ENCODE data around the gene LAMA2. TPM values are rescaled to one million over a fixed set of nuclear protein-coding genes. Genes with fewer than 3 reads are reported as not detected.

Gene LAMA2
- total RNA-seq, 1 experiment from 2014 or later: 2.2 TPM

GRCh38 chr6:129513471-129513870, 630.5 kb downstream of the LAMA2 start:
- H3K9me3 Mint-ChIP-seq (ENCODE audit: unreplicated experiment): no peaks in the 10 kb centered on the region
- H3K27ac Mint-ChIP-seq (ENCODE audit: low read depth, unreplicated experiment): no peak overlapping the region
- intact Hi-C loops (cut with micrococcal nuclease): no loop called here
- no peak for TF ChIP-seq CTCF (IDR thresholded peaks at IDR 0.05; ENCODE audit: unreplicated experiment)
- BruUV-seq (replicated peaks): no TSS peak
- no peak for DNase-seq (ENCODE audit: unreplicated experiment)
- no peak overlapping the region for H3K4me3 Mint-ChIP-seq (ENCODE audit: unreplicated experiment)
- POLR2A ChIA-PET: interaction anchor here (0.8 to 1.6 kb wide), 2 partner anchors 10 to 24 kb away, joined by 3 to 5 read pairs; no protein-coding TSS in a partner anchor
- no peaks in the 10 kb centered on the region for H3K27me3 Mint-ChIP-seq (ENCODE audit: insufficient read depth, unreplicated experiment)
- H3K4me1 Mint-ChIP-seq (ENCODE audit: insufficient read depth, unreplicated experiment): no peaks in the 10 kb centered on the region
- CTCF ChIA-PET: interaction anchor here (0.5 to 1.0 kb wide), 3 partner anchors 11 to 77 kb away, joined by 3 to 4 read pairs (median 3); no protein-coding TSS in a partner anchor
- peaks cover 5% of the 10 kb centered on the region for H3K36me3 Mint-ChIP-seq (ENCODE audit: insufficient read depth, unreplicated experiment)

GRCh38 chr6:129515004-129515403, 632.1 kb downstream of the LAMA2 start:
- no peak for DNase-seq (ENCODE audit: unreplicated experiment)
- no peak overlapping the region for H3K27ac Mint-ChIP-seq (ENCODE audit: low read depth, unreplicated experiment)

GRCh38 chr6:129516005-129516404, 633.1 kb downstream of the LAMA2 start:
- CTCF ChIA-PET: no interaction called here
- TF ChIP-seq CTCF (IDR thresholded peaks at IDR 0.05; ENCODE audit: unreplicated experiment): no peak
- no TSS peak for BruUV-seq (replicated peaks)
- POLR2A ChIA-PET: interaction anchor here (1.2 kb wide), 1 partner anchor 15 kb away, joined by 3 read pairs; no protein-coding TSS in a partner anchor
- no peaks in the 10 kb centered on the region for H3K27me3 Mint-ChIP-seq (ENCODE audit: insufficient read depth, unreplicated experiment)
- intact Hi-C loops (cut with micrococcal nuclease): no loop called here
- no peak for DNase-seq (ENCODE audit: unreplicated experiment)
- H3K9me3 Mint-ChIP-seq (ENCODE audit: unreplicated experiment): no peaks in the 10 kb centered on the region
- no peak overlapping the region for H3K4me3 Mint-ChIP-seq (ENCODE audit: unreplicated experiment)
- H3K4me1 Mint-ChIP-seq (ENCODE audit: insufficient read depth, unreplicated experiment): no peaks in the 10 kb centered on the region
- H3K27ac Mint-ChIP-seq (ENCODE audit: low read depth, unreplicated experiment): no peak overlapping the region
- H3K36me3 Mint-ChIP-seq (ENCODE audit: insufficient read depth, unreplicated experiment): peaks cover 3% of the 10 kb centered on the region

More at GRCh38 chr6:129515004-129515403, 632.1 kb downstream of the LAMA2 start:
- no peaks in the 10 kb centered on the region for H3K27me3 Mint-ChIP-seq (ENCODE audit: insufficient read depth, unreplicated experiment)
- H3K4me1 Mint-ChIP-seq (ENCODE audit: insufficient read depth, unreplicated experiment): no peaks in the 10 kb centered on the region
- ChIA-PET POLR2A (interaction anchor here (1.2 kb wide), 1 partner anchor 14 kb away, joined by 3 read pairs; no protein-coding TSS in a partner anchor), CTCF (interaction anchor here (1.0 to 1.4 kb wide), 2 partner anchors 13 to 16 kb away, joined by 3 to 5 read pairs; no protein-coding TSS in a partner anchor)
- intact Hi-C loops (cut with micrococcal nuclease): no loop called here
- no peaks in the 10 kb centered on the region for H3K9me3 Mint-ChIP-seq (ENCODE audit: unreplicated experiment)
- no peak for TF ChIP-seq CTCF (IDR thresholded peaks at IDR 0.05; ENCODE audit: unreplicated experiment)
- BruUV-seq (replicated peaks): no TSS peak
- peaks cover 5% of the 10 kb centered on the region for H3K36me3 Mint-ChIP-seq (ENCODE audit: insufficient read depth, unreplicated experiment)
- H3K4me3 Mint-ChIP-seq (ENCODE audit: unreplicated experiment): no peak overlapping the region

- CTCF ChIA-PET: interaction anchor here (0.6 to 1.9 kb wide), 4 partner anchors 17 to 233 kb away, joined by 3 to 5 read pairs (median 4); no protein-coding TSS in a partner anchor
- H3K27ac Mint-ChIP-seq (ENCODE audit: low read depth, unreplicated experiment): no peak overlapping the region
- no peak for TF ChIP-seq CTCF (IDR thresholded peaks at IDR 0.05; ENCODE audit: unreplicated experiment)
- no peaks in the 10 kb centered on the region for H3K27me3 Mint-ChIP-seq (ENCODE audit: insufficient read depth, unreplicated experiment)
- H3K9me3 Mint-ChIP-seq (ENCODE audit: unreplicated experiment): no peaks in the 10 kb centered on the region
- POLR2A ChIA-PET: interaction anchor here (0.6 to 1.7 kb wide), 4 partner anchors 12 to 1351 kb away, joined by 4 to 12 read pairs (median 6); no protein-coding TSS in a partner anchor
- DNase-seq (ENCODE audit: unreplicated experiment): no peak
- intact Hi-C loops (cut with micrococcal nuclease): no loop called here
- no TSS peak for BruUV-seq (replicated peaks)
- no peaks in the 10 kb centered on the region for H3K36me3 Mint-ChIP-seq (ENCODE audit: insufficient read depth, unreplicated experiment)
- H3K4me1 Mint-ChIP-seq (ENCODE audit: insufficient read depth, unreplicated experiment): no peaks in the 10 kb centered on the region
- H3K4me3 Mint-ChIP-seq (ENCODE audit: unreplicated experiment): no peak overlapping the region
Observed at GRCh38 chr6:129516787-129517186, 633.8 kb downstream of the LAMA2 start.
